H9 (cell line): ENCODE data around the gene TBX1. TPM values are rescaled to one million over a fixed set of nuclear protein-coding genes. Genes with fewer than 3 reads are reported as not detected.
A peak's percentile ranks its signal among the peaks of the same experiment; 100 is the strongest.

Experiments
- DNase-seq: peaks from one replicate; pipeline ENCODE4 v3.0.0-alpha.2; 2017
- H2AFZ ChIP-seq: one replicate; pipeline ENCODE4 v1.6.1; 2013; ENCODE audit warnings: mild to moderate bottlenecking, low read length, control low read depth, moderate library complexity
- H2AK5ac ChIP-seq: 2 replicates; pipeline ENCODE4 v1.6.1; 2013; ENCODE audit warnings: low read length, control low read depth, mixed read lengths; ENCODE audit not compliant: insufficient read length
- H2BK120ac ChIP-seq: one replicate; pipeline ENCODE4 v1.6.1; 2013; ENCODE audit warnings: low read depth, mild to moderate bottlenecking, low read length, control low read depth, inconsistent platforms; ENCODE audit not compliant: poor library complexity, severe bottlenecking
- H2BK12ac ChIP-seq: 2 replicates; pipeline ENCODE4 v1.6.1; 2013; ENCODE audit warnings: low read length, control low read depth, mixed read lengths, low read depth; ENCODE audit not compliant: insufficient read length
- H2BK15ac ChIP-seq: 2 replicates; pipeline ENCODE4 v1.6.1; 2013; ENCODE audit warnings: low read depth, low read length, control low read depth
- H2BK20ac ChIP-seq: one replicate; pipeline ENCODE4 v1.6.1; 2013; ENCODE audit warnings: low read depth, mild to moderate bottlenecking, low read length, control low read depth, inconsistent platforms; ENCODE audit not compliant: poor library complexity, severe bottlenecking
- H2BK5ac ChIP-seq: 2 replicates; pipeline ENCODE4 v1.6.1; 2013; ENCODE audit warnings: low read length, control low read depth, mixed read lengths; ENCODE audit not compliant: insufficient read length
- H3K14ac ChIP-seq: 2 replicates; pipeline ENCODE4 v1.6.1; 2013; ENCODE audit warnings: low read length, control low read depth; ENCODE audit not compliant: insufficient read depth
- H3K18ac ChIP-seq: 2 replicates; pipeline ENCODE4 v1.6.1; 2013; ENCODE audit warnings: low read depth, mild to moderate bottlenecking, mixed read lengths, low read length, control low read depth; ENCODE audit not compliant: insufficient read length
- H3K23ac ChIP-seq: 2 replicates; pipeline ENCODE4 v1.6.1; 2013; ENCODE audit warnings: low read length, control low read depth, mixed read lengths, low read depth; ENCODE audit not compliant: insufficient read length
- H3K23me2 ChIP-seq: 2 replicates; pipeline ENCODE4 v1.6.1; 2013; ENCODE audit warnings: low read depth, mild to moderate bottlenecking, mixed read lengths, low read length, control low read depth; ENCODE audit not compliant: insufficient read length, poor library complexity, severe bottlenecking
- H3K27ac ChIP-seq: 2 replicates; pipeline ENCODE4 v1.5.1; 2013; ENCODE audit warnings: low read length, control low read depth, mixed read lengths, low read depth; ENCODE audit not compliant: insufficient read length
- H3K27me3 ChIP-seq: 2 replicates; pipeline ENCODE4 v1.6.1; 2013; ENCODE audit warnings: low read length, control low read depth, inconsistent platforms; ENCODE audit not compliant: insufficient read depth
- H3K4ac ChIP-seq: 2 replicates; pipeline ENCODE4 v1.6.1; 2013; ENCODE audit warnings: low read depth, mild to moderate bottlenecking, control low read depth, inconsistent platforms, low read length, moderate library complexity
- H3K4me1 ChIP-seq: 2 replicates; pipeline ENCODE4 v1.6.1; 2013; ENCODE audit warnings: low read length, control low read depth, inconsistent platforms; ENCODE audit not compliant: insufficient read depth
- H3K4me2 ChIP-seq: 2 replicates; pipeline ENCODE4 v1.6.1; 2013; ENCODE audit warnings: low read length, control low read depth, mixed read lengths; ENCODE audit not compliant: insufficient read length, insufficient read depth
- H3K56ac ChIP-seq: 2 replicates; pipeline ENCODE4 v1.6.1; 2013; ENCODE audit warnings: low read depth, mild to moderate bottlenecking, mixed read lengths, low read length, control low read depth; ENCODE audit not compliant: insufficient read length
- H3K79me1 ChIP-seq: 2 replicates; pipeline ENCODE4 v1.6.1; 2013; ENCODE audit warnings: low read depth, mild to moderate bottlenecking, moderate library complexity, low read length, control low read depth, inconsistent platforms; ENCODE audit not compliant: insufficient read depth, poor library complexity, severe bottlenecking
- H3K79me2 ChIP-seq: 2 replicates; pipeline ENCODE4 v1.6.1; 2013; ENCODE audit warnings: low read length, control low read depth, inconsistent platforms; ENCODE audit not compliant: insufficient read depth
- H3K9ac ChIP-seq: 2 replicates; pipeline ENCODE4 v1.6.1; 2013; ENCODE audit warnings: low read length, control low read depth, mixed read lengths; ENCODE audit not compliant: insufficient read length; ENCODE audit errors: extremely low read depth
- H3K9me3 ChIP-seq: one replicate; pipeline ENCODE4 v1.6.1; 2013; ENCODE audit warnings: low read depth, low read length, inconsistent platforms; ENCODE audit not compliant: control insufficient read depth
- H3T11ph ChIP-seq: one replicate; pipeline ENCODE4 v1.6.1; 2013; ENCODE audit warnings: mild to moderate bottlenecking, low read length, control low read depth, inconsistent platforms
- H4K20me1 ChIP-seq: one replicate; pipeline ENCODE4 v1.6.1; 2013; ENCODE audit not compliant: control insufficient read depth, insufficient read length, insufficient read depth
- H4K5ac ChIP-seq: 2 replicates; pipeline ENCODE4 v1.6.1; 2013; ENCODE audit warnings: low read depth, mild to moderate bottlenecking, mixed read lengths, low read length, control low read depth; ENCODE audit not compliant: insufficient read length
- H4K8ac ChIP-seq: replicated peaks from 2 replicates; pipeline ENCODE4 v1.6.1; 2013; ENCODE audit warnings: low read length, control low read depth, mixed read lengths, low read depth; ENCODE audit not compliant: insufficient read length
- H4K91ac ChIP-seq: 2 replicates; pipeline ENCODE4 v1.6.1; 2013; ENCODE audit warnings: low read depth, mild to moderate bottlenecking, moderate library complexity, mixed read lengths, low read length, control low read depth; ENCODE audit not compliant: insufficient read length
- H3K27ac Mint-ChIP-seq, 3 experiments: 2 replicates in 2 of 3; 3 replicates in 1 of 3; pipeline ENCODE4 v1.8.0; 2020 to 2021; ENCODE audit warnings: mixed read lengths in 3 of 3, mild to moderate bottlenecking in 1 of 3, moderate library complexity in 1 of 3
- H3K27me3 Mint-ChIP-seq: 2 replicates; pipeline ENCODE4 v1.8.0; 2021; ENCODE audit warnings: low read depth, mild to moderate bottlenecking, moderate library complexity, mixed read lengths
- H3K36me3 Mint-ChIP-seq, 3 experiments: 2 replicates in 2 of 3; 3 replicates in 1 of 3; pipeline ENCODE4 v1.8.0; 2020 to 2021; ENCODE audit warnings: low read depth in 3 of 3, mixed read lengths in 3 of 3; ENCODE audit not compliant: insufficient read depth in 1 of 3
- H3K4me1 Mint-ChIP-seq, 2 experiments: 2 replicates each; pipeline ENCODE4 v1.8.0; 2020; ENCODE audit warnings: mixed read lengths in 2 of 2
- H3K4me3 Mint-ChIP-seq, 2 experiments: 2 replicates in 1 of 2; 3 replicates in 1 of 2; pipeline ENCODE4 v1.8.0; 2020 to 2021; ENCODE audit warnings: mild to moderate bottlenecking in 2 of 2, mixed read lengths in 2 of 2, moderate library complexity in 1 of 2
- H3K9me3 Mint-ChIP-seq, 2 experiments: 2 replicates in 1 of 2; 3 replicates in 1 of 2; pipeline ENCODE4 v1.8.0; 2020; ENCODE audit warnings: mild to moderate bottlenecking in 2 of 2, mixed read lengths in 2 of 2, moderate library complexity in 1 of 2
- CTCF ChIP-seq: fragments of 200-600 bp; sonication (generic); conservative IDR thresholded peaks from 3 replicates; pipeline ENCODE4 v1.8.0; 2021; ENCODE audit warnings: antibody characterized with exemption, mild to moderate bottlenecking
- WGBS: extraction: QIAGEN DNeasy Blood & Tissue Kit; methylation state at CpG from one replicate; pipeline ENCODE4 v1.1.7; 2013; ENCODE audit warnings: missing lambda C conversion rate, low lambda C conversion rate, mixed read lengths; ENCODE audit not compliant: insufficient read length; ENCODE audit errors: extremely low coverage; 5-methylcytosine and 5-hydroxymethylcytosine counted together
- total RNA-seq: library from RNA; stranded (reverse); gene quantifications from 2 replicates; pipeline ENCODE4 v1.2.1, GENCODE V29; 2021

TBX1 gene
- total RNA-seq, 1 experiment from 2014 or later: 2.2 TPM

DNA sequence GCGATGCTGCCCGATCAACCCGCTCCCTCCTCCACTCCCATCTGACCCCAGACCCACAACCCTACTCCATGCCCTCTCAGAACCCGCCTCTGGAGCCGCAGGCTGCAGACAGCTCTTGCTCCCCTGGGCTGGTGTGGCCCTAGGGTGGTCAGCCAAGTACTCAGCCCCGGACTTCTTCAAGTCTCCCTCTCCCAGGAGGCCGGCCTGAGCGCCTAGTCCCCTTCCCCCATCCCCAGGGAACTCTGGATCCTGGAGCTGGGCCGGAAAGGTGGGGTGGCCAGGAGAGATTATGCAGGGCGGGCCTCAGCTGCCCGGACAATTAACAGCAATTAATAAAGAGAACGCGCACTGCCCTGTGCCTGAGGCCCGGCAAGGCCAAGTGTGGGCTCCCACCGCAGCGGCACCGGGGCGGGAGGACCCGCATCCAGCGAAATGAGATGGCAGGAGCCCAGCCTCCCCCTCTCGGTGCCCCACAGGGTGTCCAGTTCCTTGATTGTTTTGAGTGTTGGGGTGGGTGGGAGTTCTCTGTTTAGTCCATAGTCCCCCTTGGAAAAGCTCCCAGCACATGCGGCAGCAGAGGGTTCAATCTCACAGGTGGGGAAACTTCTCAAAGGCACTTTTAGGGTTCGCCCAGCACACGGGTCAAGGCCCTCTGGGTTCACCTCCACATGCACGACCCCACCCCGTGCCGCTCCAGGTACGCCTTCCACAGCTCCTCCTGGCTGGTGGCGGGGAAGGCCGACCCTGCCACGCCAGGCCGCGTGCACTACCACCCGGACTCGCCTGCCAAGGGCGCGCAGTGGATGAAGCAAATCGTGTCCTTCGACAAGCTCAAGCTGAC is 3.1 kb downstream of the TBX1 start:
- peaks cover 16 to 52% of the 10 kb centered on the region in 2 experiments for H3K4me1 Mint-ChIP-seq

More for the DNA sequence above, 3.1 kb downstream of the TBX1 start:
- H3K18ac ChIP-seq: no peak overlapping the region
- no peak overlapping the region for H3K27ac Mint-ChIP-seq
- H4K20me1 ChIP-seq: peaks cover 3% of the 10 kb centered on the region
- no peak overlapping the region for H2AFZ ChIP-seq
- H4K8ac ChIP-seq: no peak overlapping the region
- H2AK5ac ChIP-seq: no peak overlapping the region
- H3K9ac ChIP-seq: no peak overlapping the region
- H3K4me2 ChIP-seq: peak overlapping the region; percentile 35
- no peak overlapping the region for H2BK12ac ChIP-seq
- H2BK15ac ChIP-seq: no peak overlapping the region
- no peak for TF ChIP-seq CTCF
- peaks cover 85% of the 10 kb centered on the region for H3K27me3 Mint-ChIP-seq
- H2BK20ac ChIP-seq: no peak overlapping the region
- H4K5ac ChIP-seq: no peak overlapping the region
- no peak overlapping the region for H3K14ac ChIP-seq
- H3K23ac ChIP-seq: no peak overlapping the region
- peak overlapping the region in 1 of 2 experiments; percentile 38; a peak in 2 of 5 replicates for H3K4me3 Mint-ChIP-seq
- no peaks in the 10 kb centered on the region for H3K79me1 ChIP-seq
- peaks cover 4% of the 10 kb centered on the region for H3K23me2 ChIP-seq
- no CpG with 5 or more reads among the region's 39 CpGs for WGBS
- no peak overlapping the region for H2BK5ac ChIP-seq
- no peak overlapping the region for H3K56ac ChIP-seq
- H4K91ac ChIP-seq: no peak overlapping the region
- DNase-seq: no peak
- H3K4me1 ChIP-seq: peaks cover 4% of the 10 kb centered on the region; the same call in 1 of the 2 replicates
- H3K9me3 Mint-ChIP-seq: peaks cover 5 to 9% of the 10 kb centered on the region in 2 experiments; a peak in 3 of 5 replicates
- peaks cover 76% of the 10 kb centered on the region for H3K27me3 ChIP-seq
- no peak overlapping the region for H2BK120ac ChIP-seq
- H3K79me2 ChIP-seq: no peaks in the 10 kb centered on the region
- H3K9me3 ChIP-seq: no peaks in the 10 kb centered on the region
- H3T11ph ChIP-seq: no peak overlapping the region
- no peak overlapping the region for H3K4ac ChIP-seq
- no peak overlapping the region for H3K27ac ChIP-seq
- peaks cover 0 to 3% (median 0%) of the 10 kb centered on the region in 3 experiments; a peak in 2 of 7 replicates for H3K36me3 Mint-ChIP-seq
